Esophagus squamous epithelium (tissue), 5 donors: ENCODE data around the gene FNDC1. TPM values are rescaled to one million over a fixed set of nuclear protein-coding genes. Genes with fewer than 3 reads are reported as not detected.

Experiments
- DNase-seq: peaks from one replicate; lab custom pipeline; 2025; lab: John Stamatoyannopoulos, UW
- H3K27ac ChIP-seq, 4 donors: fragments of 200-600 bp; sonication (generic); one replicate each; pipeline ENCODE4 v1.5.1; 2016 to 2019; ENCODE audit warnings: mild to moderate bottlenecking in 1 of 4
- H3K27me3 ChIP-seq, 4 donors: fragments of 200-600 bp; sonication (generic); 1 replicate in 3 of 4; 2 replicates in 1 of 4; pipeline versions ENCODE4 v1.5.1 to v1.6.0; 2017 to 2021; ENCODE audit warnings: antibody characterized with exemption in 1 of 4
- H3K36me3 ChIP-seq, 3 donors: fragments of 200-600 bp; sonication (generic); one replicate each; pipeline ENCODE4 v1.5.1; 2016 to 2019
- H3K4me1 ChIP-seq, 3 donors: fragments of 200-600 bp; sonication (generic); one replicate each; pipeline ENCODE4 v1.5.1; 2017 to 2019
- H3K4me3 ChIP-seq, 4 donors: fragments of 200-600 bp; sonication (generic); 1 replicate in 3 of 4; 2 replicates in 1 of 4; pipeline ENCODE4 v1.5.1; 2016 to 2019; ENCODE audit warnings: mild to moderate bottlenecking in 2 of 4, moderate library complexity in 1 of 4
- H3K9me3 ChIP-seq, 3 donors: fragments of 200-600 bp; sonication (generic); one replicate each; pipeline ENCODE4 v1.5.1; 2016 to 2019
- POLR2A ChIP-seq, 4 donors: fragments of 450-650 bp; IDR thresholded peaks; one replicate each; pipeline ENCODE4 v1.6.1; 2017; ENCODE audit warnings: antibody characterized with exemption in 4 of 4, mild to moderate bottlenecking in 4 of 4, moderate library complexity in 3 of 4
- WGBS, 2 donors: methylation state at CpG; one replicate each; pipeline ENCODE4 v1.1.5; 2018; 5-methylcytosine and 5-hydroxymethylcytosine counted together
- intact Hi-C: fragments of 100-400 bp; cut with DNase I; formaldehyde crosslinking; loops from one replicate; pipeline ENCODE4 v1.15.0; 2022
- total RNA-seq, 4 donors: library from RNA; depleted of rRNA; stranded (reverse); fragments of >200 nt; gene quantifications; one replicate each; pipeline ENCODE4 v1.1.0, GENCODE V29; 2016
- TF ChIP-seq, protein P1 (sequence below), 6 experiments: fragments of 450-650 bp in 4 of 6; fragments of 200-600 bp in 2 of 6; sonication (generic) in 2 of 6; IDR thresholded peaks; one replicate each; pipeline ENCODE4 v1.5.1; 2016 to 2019; ENCODE audit warnings: antibody characterized with exemption in 6 of 6, mild to moderate bottlenecking in 4 of 6, moderate library complexity in 4 of 6
- donor health status: DM: yes; HTN: yes; CAD: no.

Gene FNDC1
- total RNA-seq, 4 donors from 2014 or later: 0.04 to 0.38 (median 0.06) TPM; not detected in 1

DNA sequence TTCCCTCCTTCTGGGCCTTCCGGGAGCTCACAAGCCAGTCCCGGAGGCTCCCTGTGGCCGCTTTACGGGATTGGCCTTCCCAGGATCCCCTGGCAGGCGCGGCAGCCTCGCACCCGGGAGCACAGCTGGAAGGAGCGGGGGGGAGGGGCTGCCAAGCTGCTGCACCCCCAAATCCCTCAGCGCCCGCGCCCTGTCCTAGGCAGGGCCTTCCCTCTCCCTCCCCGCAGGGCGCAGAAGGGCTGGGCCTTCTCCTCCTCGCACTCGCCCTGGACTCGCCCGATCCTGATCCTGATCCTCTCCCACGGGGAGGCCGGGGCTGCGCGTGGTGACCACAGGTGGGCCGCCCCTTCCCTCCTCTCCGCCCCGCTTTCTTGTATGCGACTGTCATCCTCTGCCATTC, 146.4 kb downstream of the FNDC1 start:
- TF ChIP-seq, protein P1, sequence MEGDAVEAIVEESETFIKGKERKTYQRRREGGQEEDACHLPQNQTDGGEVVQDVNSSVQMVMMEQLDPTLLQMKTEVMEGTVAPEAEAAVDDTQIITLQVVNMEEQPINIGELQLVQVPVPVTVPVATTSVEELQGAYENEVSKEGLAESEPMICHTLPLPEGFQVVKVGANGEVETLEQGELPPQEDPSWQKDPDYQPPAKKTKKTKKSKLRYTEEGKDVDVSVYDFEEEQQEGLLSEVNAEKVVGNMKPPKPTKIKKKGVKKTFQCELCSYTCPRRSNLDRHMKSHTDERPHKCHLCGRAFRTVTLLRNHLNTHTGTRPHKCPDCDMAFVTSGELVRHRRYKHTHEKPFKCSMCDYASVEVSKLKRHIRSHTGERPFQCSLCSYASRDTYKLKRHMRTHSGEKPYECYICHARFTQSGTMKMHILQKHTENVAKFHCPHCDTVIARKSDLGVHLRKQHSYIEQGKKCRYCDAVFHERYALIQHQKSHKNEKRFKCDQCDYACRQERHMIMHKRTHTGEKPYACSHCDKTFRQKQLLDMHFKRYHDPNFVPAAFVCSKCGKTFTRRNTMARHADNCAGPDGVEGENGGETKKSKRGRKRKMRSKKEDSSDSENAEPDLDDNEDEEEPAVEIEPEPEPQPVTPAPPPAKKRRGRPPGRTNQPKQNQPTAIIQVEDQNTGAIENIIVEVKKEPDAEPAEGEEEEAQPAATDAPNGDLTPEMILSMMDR (IDR thresholded peaks at IDR 0.05): no peak
- no peak for TF ChIP-seq POLR2A (IDR thresholded peaks at IDR 0.05)
- Histone ChIP-seq H3K4me1 (no peaks in the 10 kb centered on the region), H3K36me3 (no peaks in the 10 kb centered on the region), H3K27ac (no peak overlapping the region), H3K27me3 (no peaks in the 10 kb centered on the region), H3K9me3 (no peaks in the 10 kb centered on the region), H3K4me3 (no peak overlapping the region)
- WGBS, 2 donors: 89 to 98% methylated on average over 6 to 16 of the region's 26 CpGs
- intact Hi-C loops: no loop called here
- DNase-seq: no peak

DNA sequence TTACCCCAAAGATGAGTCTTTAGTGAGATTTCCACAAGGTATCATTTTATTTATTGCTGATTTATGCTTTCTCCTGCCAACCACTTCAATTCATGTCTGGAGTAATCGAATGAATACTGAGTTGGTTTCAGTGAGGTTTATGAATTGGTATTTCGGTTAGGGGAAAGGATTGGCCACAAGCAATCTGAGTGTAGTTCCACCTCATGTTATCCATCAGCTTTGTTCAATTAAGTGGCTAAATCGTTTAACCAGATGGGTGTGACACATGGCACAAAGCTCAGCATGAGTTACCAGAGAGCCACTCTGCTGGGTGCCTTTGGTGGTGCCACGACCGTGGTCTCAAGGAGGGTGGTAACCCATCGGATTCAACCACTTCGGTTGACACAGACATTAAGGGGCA, 148.2 kb downstream of the FNDC1 start:
- no peak overlapping the region for H3K4me3 ChIP-seq
- no peak for DNase-seq
- TF ChIP-seq, protein P1 (IDR thresholded peaks at IDR 0.05): no peak
- TF ChIP-seq POLR2A (IDR thresholded peaks at IDR 0.05): no peak
- intact Hi-C loops: no loop called here
- no peaks in the 10 kb centered on the region for H3K36me3 ChIP-seq
- no peaks in the 10 kb centered on the region for H3K9me3 ChIP-seq
- H3K27ac ChIP-seq: no peak overlapping the region
- no peaks in the 10 kb centered on the region for H3K27me3 ChIP-seq
- H3K4me1 ChIP-seq: no peaks in the 10 kb centered on the region
- 73 to 85% methylated on average over 7 of the region's 7 CpGs for WGBS, 2 donors

DNA sequence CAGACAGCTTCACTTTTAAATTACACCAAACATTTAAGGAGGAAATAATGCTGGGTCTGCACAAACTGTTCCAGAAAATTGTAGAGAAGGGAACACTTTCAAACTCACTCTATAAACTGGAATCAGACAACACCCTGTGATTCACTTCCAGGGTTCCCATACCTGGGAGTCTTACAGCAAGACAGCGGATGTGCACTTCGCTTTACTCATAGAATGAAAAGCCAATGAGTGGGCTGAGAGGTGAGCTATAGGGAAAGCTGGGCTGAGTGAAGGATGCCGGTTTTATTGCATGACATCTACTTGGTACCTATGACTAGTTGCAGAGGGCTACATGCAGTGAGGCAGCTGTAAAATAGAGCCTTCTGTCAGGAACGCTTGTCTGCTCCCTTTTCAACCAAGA, 152.1 kb downstream of the FNDC1 start:
- Histone ChIP-seq H3K27me3 (no peaks in the 10 kb centered on the region), H3K27ac (no peak overlapping the region), H3K9me3 (no peaks in the 10 kb centered on the region), H3K4me1 (no peaks in the 10 kb centered on the region), H3K36me3 (no peaks in the 10 kb centered on the region), H3K4me3 (no peak overlapping the region)
- no peak for DNase-seq
- intact Hi-C loops: no loop called here
- TF ChIP-seq, protein P1 (IDR thresholded peaks at IDR 0.05): no peak
- no peak for TF ChIP-seq POLR2A (IDR thresholded peaks at IDR 0.05)
- WGBS, 2 donors: 87 to 88% methylated on average over 3 to 4 of the region's 4 CpGs

Other genes starting within 250 kb of the FNDC1 start
- 10 to 100 TPM in 2 of 4 donors, 1 to 10 TPM in 2; 8.0 to 13.2 (median 11.2) TPM for gene RSPH3, start 169.2 kb upstream of the FNDC1 start, total RNA-seq
- gene TAGAP, start 124.4 kb upstream of the FNDC1 start, total RNA-seq: 1 to 10 TPM in 3 of 4 donors, under 1 TPM in 1; 0.83 to 3.6 (median 2.4) TPM